B cell (primary cell): ENCODE measurements around the gene C1orf198. TPM values are rescaled to one million over a fixed set of nuclear protein-coding genes. Genes with fewer than 3 reads are reported as not detected.

Source experiments
- ATAC-seq: fragments of 200-7000 bp; cut with Tn5 transposase; one replicate; pipeline ENCODE4 v1.10.0; 2021; ENCODE audit warnings: low read depth, mild to moderate bottlenecking, moderate number of reproducible peaks, moderate library complexity
- CTCF ChIA-PET: fragments of 350-600 bp; sonication (Branson Sonifier 250); formaldehyde crosslinking; loops from one replicate; lab custom pipeline; 2021; ENCODE audit warnings: antibody characterized with exemption, inconsistent platforms; lab: Charles Lee
- POLR2A ChIA-PET: fragments of 350-600 bp; sonication (Branson Sonifier 250); formaldehyde crosslinking; loops from one replicate; lab custom pipeline; 2021; ENCODE audit warnings: antibody characterized with exemption; lab: Charles Lee
- DNase-seq: peaks from one replicate; pipeline ENCODE4 v3.0.0; 2013
- H2AFZ ChIP-seq: 2 replicates; pipeline ENCODE4 v1.6.1; 2012; ENCODE audit warnings: mild to moderate bottlenecking, low read depth, low read length; ENCODE audit not compliant: insufficient read depth, poor library complexity, severe bottlenecking
- H3K27ac ChIP-seq, 2 donors: 1 replicate in 1 of 2; 2 replicates in 1 of 2; pipeline ENCODE4 v1.5.1; 2012 to 2013; ENCODE audit warnings: low read length in 2 of 2, mild to moderate bottlenecking in 2 of 2, moderate library complexity in 1 of 2
- H3K27me3 ChIP-seq, 4 experiments: fragments of 200-600 bp in 1 of 4; sonication (generic) in 1 of 4; replicated peaks in 1 of 4; 1 replicate in 2 of 4; 2 replicates in 2 of 4; pipeline versions ENCODE4 v1.6.1 to v1.7.0; 2013 to 2016; ENCODE audit warnings: low read length in 3 of 4, mild to moderate bottlenecking in 2 of 4, mixed read lengths in 1 of 4, moderate library complexity in 1 of 4; ENCODE audit not compliant: insufficient read depth in 4 of 4, control insufficient read depth in 3 of 4; ENCODE audit errors: control extremely low read depth in 1 of 4
- H3K36me3 ChIP-seq, 2 experiments: replicated peaks in 1 of 2; 1 replicate in 1 of 2; 2 replicates in 1 of 2; pipeline versions ENCODE4 v1.6.1 to v1.7.1; 2013; ENCODE audit warnings: low read length in 1 of 2; ENCODE audit not compliant: insufficient read depth in 2 of 2, control insufficient read depth in 1 of 2; ENCODE audit errors: control extremely low read depth in 1 of 2, extremely low read depth in 1 of 2
- H3K4me1 ChIP-seq, 2 donors: fragments of 200-600 bp in 1 of 2; sonication (generic) in 1 of 2; 1 replicate in 1 of 2; 2 replicates in 1 of 2; pipeline versions ENCODE4 v1.5.1 to v1.6.1; 2013 to 2017; ENCODE audit warnings: low read length in 2 of 2; ENCODE audit not compliant: control insufficient read depth in 2 of 2, insufficient read depth in 2 of 2
- H3K4me2 ChIP-seq: replicated peaks from 2 replicates; pipeline ENCODE3; 2012; ENCODE audit warnings: mild to moderate bottlenecking, low read depth, low read length; ENCODE audit not compliant: poor library complexity, severe bottlenecking
- H3K4me3 ChIP-seq, 5 experiments: fragments of 200-600 bp in 1 of 5; sonication (generic) in 1 of 5; 1 replicate in 3 of 5; 2 replicates in 2 of 5; pipeline versions ENCODE4 v1.5.1 to v1.7.0; 2011 to 2016; ENCODE audit warnings: low read length in 4 of 5, mild to moderate bottlenecking in 4 of 5, low read depth in 2 of 5, control low read depth in 1 of 5, moderate library complexity in 1 of 5; ENCODE audit not compliant: insufficient read depth in 1 of 5; ENCODE audit errors: control extremely low read depth in 1 of 5, extremely low read depth in 1 of 5
- H3K79me2 ChIP-seq: fragments of 200-600 bp; sonication (generic); one replicate; pipeline ENCODE4 v1.6.0; 2016; ENCODE audit warnings: low read length; ENCODE audit not compliant: control insufficient read depth, insufficient read depth
- H3K9ac ChIP-seq: fragments of 200-600 bp; sonication (generic); 2 replicates; pipeline ENCODE4 v1.6.1; 2017; ENCODE audit warnings: mild to moderate bottlenecking, low read length, moderate library complexity
- H3K9me3 ChIP-seq, 3 donors: one replicate each; pipeline versions ENCODE4 v1.6.1 to v1.7.1; 2013; ENCODE audit warnings: low read length in 2 of 3; ENCODE audit not compliant: control insufficient read depth in 2 of 3, insufficient read depth in 1 of 3; ENCODE audit errors: control extremely low read depth in 1 of 3
- H4K20me1 ChIP-seq: 2 replicates; pipeline ENCODE4 v1.6.0; 2012; ENCODE audit warnings: mild to moderate bottlenecking, low read length; ENCODE audit not compliant: insufficient read depth, control insufficient read depth, poor library complexity, severe bottlenecking
- H3K27ac Mint-ChIP-seq: one replicate; pipeline ENCODE4 v1.8.0; 2021; ENCODE audit warnings: mixed read lengths
- H3K27me3 Mint-ChIP-seq: one replicate; pipeline ENCODE4 v1.8.0; 2021; ENCODE audit warnings: mixed read lengths
- H3K4me1 Mint-ChIP-seq: one replicate; pipeline ENCODE4 v1.8.0; 2021; ENCODE audit warnings: mixed read lengths
- H3K4me3 Mint-ChIP-seq: one replicate; pipeline ENCODE4 v1.8.0; 2021; ENCODE audit warnings: mixed read lengths
- H3K9me3 Mint-ChIP-seq: one replicate; pipeline ENCODE4 v1.8.0; 2022; ENCODE audit warnings: mixed read lengths; ENCODE audit not compliant: insufficient read depth
- EZH2 ChIP-seq: IDR thresholded peaks from 2 replicates; pipeline ENCODE4 v1.6.1; 2012; ENCODE audit warnings: borderline replicate concordance, low read depth, mild to moderate bottlenecking, moderate library complexity, low read length; ENCODE audit not compliant: insufficient read depth, poor library complexity, severe bottlenecking
- WGBS: methylation state at CpG from one replicate; pipeline ENCODE4 v1.1.5; 2013; ENCODE audit warnings: missing lambda C conversion rate; ENCODE audit not compliant: insufficient coverage; 5-methylcytosine and 5-hydroxymethylcytosine counted together
- intact Hi-C: fragments of 100-400 bp; cut with micrococcal nuclease; formaldehyde crosslinking; loops from one replicate; pipeline ENCODE4 v1.10.0; 2022
- polyA plus RNA-seq: library from polyadenylated mRNA; depleted of rRNA; stranded (reverse); fragments of >200 nt; gene quantifications from 2 replicates; pipeline ENCODE4 v1.2.3, GENCODE V29; 2012
- total RNA-seq, 2 donors: library from RNA; stranded (reverse); fragments of 120-200 nt in 1 of 2; gene quantifications; 1 replicate in 1 of 2; 2 replicates in 1 of 2; pipeline versions ENCODE4 v1.2.3 to v1.2.4, GENCODE V29; 2013 to 2022
- TF ChIP-seq, protein P1 (sequence below): fragments of 200-600 bp; IDR thresholded peaks from one replicate; pipeline ENCODE4 v1.8.0; 2022; ENCODE audit warnings: antibody characterized with exemption, mild to moderate bottlenecking

Gene C1orf198
- total and polyA plus RNA-seq, 2 donors (not counting 1 experiment from before 2014, with no cell fraction given): 1.0 to 6.6 TPM

DNA sequence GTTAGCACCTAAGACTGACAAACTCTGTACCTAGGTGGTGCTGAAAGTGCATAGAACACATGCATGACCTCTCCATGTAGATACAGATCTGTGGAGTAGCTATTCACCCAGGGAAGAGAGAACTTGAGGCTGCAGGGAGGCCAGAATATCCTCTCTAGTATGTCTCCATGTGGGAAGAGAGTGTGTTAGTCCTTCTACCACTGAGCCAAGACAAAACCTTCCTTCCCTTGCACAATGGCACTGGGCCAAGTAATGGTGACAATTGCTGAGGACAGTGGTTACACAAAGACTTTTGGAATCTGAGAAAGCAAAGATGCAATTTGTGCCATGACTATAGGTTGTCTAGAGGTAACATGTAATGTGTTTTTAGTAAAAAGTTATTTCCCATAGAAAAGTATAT lies 52.3 kb downstream of the C1orf198 start:
- no peak overlapping the region for H3K27ac Mint-ChIP-seq
- ChIA-PET POLR2A (no interaction called here), CTCF (no interaction called here)
- no peak overlapping the region for H3K4me2 ChIP-seq
- no peak overlapping the region for H3K4me3 ChIP-seq
- intact Hi-C loops: no loop called here
- H3K9me3 Mint-ChIP-seq: peaks cover 5% of the 10 kb centered on the region
- H3K27me3 Mint-ChIP-seq: peaks cover 45% of the 10 kb centered on the region
- TF ChIP-seq EZH2: no peak
- TF ChIP-seq, protein P1, sequence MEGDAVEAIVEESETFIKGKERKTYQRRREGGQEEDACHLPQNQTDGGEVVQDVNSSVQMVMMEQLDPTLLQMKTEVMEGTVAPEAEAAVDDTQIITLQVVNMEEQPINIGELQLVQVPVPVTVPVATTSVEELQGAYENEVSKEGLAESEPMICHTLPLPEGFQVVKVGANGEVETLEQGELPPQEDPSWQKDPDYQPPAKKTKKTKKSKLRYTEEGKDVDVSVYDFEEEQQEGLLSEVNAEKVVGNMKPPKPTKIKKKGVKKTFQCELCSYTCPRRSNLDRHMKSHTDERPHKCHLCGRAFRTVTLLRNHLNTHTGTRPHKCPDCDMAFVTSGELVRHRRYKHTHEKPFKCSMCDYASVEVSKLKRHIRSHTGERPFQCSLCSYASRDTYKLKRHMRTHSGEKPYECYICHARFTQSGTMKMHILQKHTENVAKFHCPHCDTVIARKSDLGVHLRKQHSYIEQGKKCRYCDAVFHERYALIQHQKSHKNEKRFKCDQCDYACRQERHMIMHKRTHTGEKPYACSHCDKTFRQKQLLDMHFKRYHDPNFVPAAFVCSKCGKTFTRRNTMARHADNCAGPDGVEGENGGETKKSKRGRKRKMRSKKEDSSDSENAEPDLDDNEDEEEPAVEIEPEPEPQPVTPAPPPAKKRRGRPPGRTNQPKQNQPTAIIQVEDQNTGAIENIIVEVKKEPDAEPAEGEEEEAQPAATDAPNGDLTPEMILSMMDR: no peak
- ATAC-seq: no peak
- H3K27me3 ChIP-seq: peaks cover 0 to 6% (median 1%) of the 10 kb centered on the region in 4 experiments
- H3K4me3 Mint-ChIP-seq: no peak overlapping the region
- no peaks in the 10 kb centered on the region for H3K36me3 ChIP-seq
- H4K20me1 ChIP-seq: no peaks in the 10 kb centered on the region
- no peak overlapping the region for H3K9ac ChIP-seq
- H3K79me2 ChIP-seq: no peaks in the 10 kb centered on the region
- DNase-seq: no peak
- no peaks in the 10 kb centered on the region for H3K4me1 Mint-ChIP-seq
- no peak overlapping the region for H2AFZ ChIP-seq
- no peak overlapping the region for H3K27ac ChIP-seq
- H3K4me1 ChIP-seq: no peaks in the 10 kb centered on the region
- peaks cover 0 to 5% (median 0%) of the 10 kb centered on the region in 3 donors for H3K9me3 ChIP-seq

DNA sequence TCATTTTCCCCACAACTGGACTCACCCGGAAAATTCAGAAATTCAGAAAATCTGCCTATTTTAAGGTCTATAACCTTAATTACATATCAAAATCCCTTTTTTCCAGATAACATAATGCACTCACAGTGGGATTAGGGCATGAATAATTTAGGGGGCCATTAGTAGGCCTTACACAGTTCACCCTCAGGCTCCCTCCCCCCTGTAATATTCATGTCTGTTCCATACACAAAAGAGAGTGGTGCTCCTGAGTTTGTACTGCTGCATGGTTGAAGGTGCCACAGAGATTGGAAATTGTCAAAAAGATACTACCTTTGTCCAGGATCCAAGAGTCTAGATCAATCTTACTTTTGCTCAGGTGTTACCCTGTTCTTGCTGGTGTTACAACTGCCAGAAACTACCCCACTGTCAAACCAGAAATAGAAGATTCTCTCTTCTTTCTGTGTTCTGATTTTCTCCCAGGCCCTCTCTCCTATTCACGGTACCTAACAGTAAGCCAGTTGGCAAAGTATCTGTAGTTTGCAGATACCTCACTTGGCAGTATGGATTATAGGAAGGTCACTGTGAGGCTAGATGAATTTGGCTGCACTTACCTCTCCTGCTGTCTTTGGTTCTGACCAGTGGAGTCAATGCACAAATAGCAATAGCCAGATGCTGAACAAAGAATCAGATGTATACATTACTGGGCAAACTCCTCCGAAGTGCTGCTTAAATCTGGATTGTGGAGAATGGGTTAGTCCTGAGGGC lies 53.2 kb downstream of the C1orf198 start:
- 82% methylated on average over 1 of the region's 3 CpGs for WGBS
- Histone ChIP-seq H3K27ac (no peak overlapping the region), H3K4me2 (no peak overlapping the region), H3K9me3 (peaks cover 0 to 5% (median 0%) of the 10 kb centered on the region in 3 donors), H3K4me3 (no peak overlapping the region), H4K20me1 (no peaks in the 10 kb centered on the region), H3K27me3 (peaks cover 0 to 6% (median 1%) of the 10 kb centered on the region in 4 experiments), H3K36me3 (no peaks in the 10 kb centered on the region), H2AFZ (no peak overlapping the region), H3K4me1 (no peaks in the 10 kb centered on the region), H3K79me2 (no peaks in the 10 kb centered on the region), H3K9ac (no peak overlapping the region)
- H3K27ac Mint-ChIP-seq: no peak overlapping the region
- TF ChIP-seq EZH2: no peak
- TF ChIP-seq, protein P1: no peak
- no peak overlapping the region for H3K4me3 Mint-ChIP-seq
- no peak for DNase-seq
- CTCF ChIA-PET: no interaction called here
- intact Hi-C loops: no loop called here
- peaks cover 5% of the 10 kb centered on the region for H3K9me3 Mint-ChIP-seq
- peaks cover 37% of the 10 kb centered on the region for H3K27me3 Mint-ChIP-seq
- POLR2A ChIA-PET: no interaction called here
- no peak for ATAC-seq
- no peaks in the 10 kb centered on the region for H3K4me1 Mint-ChIP-seq
